OCI-LY3 (cell line): ENCODE results near the gene LRP1B.

Experiments used
- EZH2phosphoT487 ChIP-seq: fragments of 200-600 bp; shearing (Covaris generic); IDR thresholded peaks from 2 replicates; pipeline ENCODE4 v1.6.1; 2018; ENCODE audit warnings: antibody characterized with exemption, mixed run types, low read depth
- TF ChIP-seq, protein P1 (sequence below): fragments of 200-600, 300-600 bp; sonication (generic); IDR thresholded peaks from 2 replicates; pipeline ENCODE4 v1.5.1; 2014; ENCODE audit warnings: antibody characterized with exemption, low read length, low read depth

- TF ChIP-seq, protein P1, sequence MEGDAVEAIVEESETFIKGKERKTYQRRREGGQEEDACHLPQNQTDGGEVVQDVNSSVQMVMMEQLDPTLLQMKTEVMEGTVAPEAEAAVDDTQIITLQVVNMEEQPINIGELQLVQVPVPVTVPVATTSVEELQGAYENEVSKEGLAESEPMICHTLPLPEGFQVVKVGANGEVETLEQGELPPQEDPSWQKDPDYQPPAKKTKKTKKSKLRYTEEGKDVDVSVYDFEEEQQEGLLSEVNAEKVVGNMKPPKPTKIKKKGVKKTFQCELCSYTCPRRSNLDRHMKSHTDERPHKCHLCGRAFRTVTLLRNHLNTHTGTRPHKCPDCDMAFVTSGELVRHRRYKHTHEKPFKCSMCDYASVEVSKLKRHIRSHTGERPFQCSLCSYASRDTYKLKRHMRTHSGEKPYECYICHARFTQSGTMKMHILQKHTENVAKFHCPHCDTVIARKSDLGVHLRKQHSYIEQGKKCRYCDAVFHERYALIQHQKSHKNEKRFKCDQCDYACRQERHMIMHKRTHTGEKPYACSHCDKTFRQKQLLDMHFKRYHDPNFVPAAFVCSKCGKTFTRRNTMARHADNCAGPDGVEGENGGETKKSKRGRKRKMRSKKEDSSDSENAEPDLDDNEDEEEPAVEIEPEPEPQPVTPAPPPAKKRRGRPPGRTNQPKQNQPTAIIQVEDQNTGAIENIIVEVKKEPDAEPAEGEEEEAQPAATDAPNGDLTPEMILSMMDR, result no peak
- TF ChIP-seq EZH2phosphoT487, result no peak
These were observed 633.5 kb downstream of the LRP1B start for GRCh38 chr2:141497272-141497671.
